GM19099 (cell line): ENCODE data around the gene HPCA.

Experiments
- POLR2A ChIP-seq: IDR thresholded peaks from 3 replicates; pipeline ENCODE4 v1.6.1; 2011; ENCODE audit warnings: low read depth; ENCODE audit not compliant: insufficient read length; ENCODE audit errors: extremely low read depth

Gene HPCA

DNA sequence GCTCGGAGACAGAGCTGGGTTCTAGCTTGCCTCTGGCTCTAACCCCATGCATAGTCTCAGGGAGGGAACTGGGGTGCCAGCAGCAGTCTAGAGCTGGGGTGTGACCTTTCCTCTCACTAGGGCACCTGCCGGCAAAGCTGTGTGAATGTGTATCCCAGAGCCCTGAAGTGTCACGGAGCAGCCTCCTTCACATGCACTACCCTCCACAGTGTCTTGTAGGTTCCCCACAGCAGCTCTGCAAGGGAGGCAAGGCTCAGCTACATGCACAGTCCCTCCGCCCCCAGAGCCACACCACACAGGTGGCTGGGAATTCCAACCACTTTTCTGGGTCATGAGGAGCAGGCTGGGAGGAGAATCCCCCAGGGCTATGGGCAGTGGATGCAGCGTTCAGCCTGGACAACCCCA lies 7.7 kb upstream of the HPCA start:
- no peak for TF ChIP-seq POLR2A

DNA sequence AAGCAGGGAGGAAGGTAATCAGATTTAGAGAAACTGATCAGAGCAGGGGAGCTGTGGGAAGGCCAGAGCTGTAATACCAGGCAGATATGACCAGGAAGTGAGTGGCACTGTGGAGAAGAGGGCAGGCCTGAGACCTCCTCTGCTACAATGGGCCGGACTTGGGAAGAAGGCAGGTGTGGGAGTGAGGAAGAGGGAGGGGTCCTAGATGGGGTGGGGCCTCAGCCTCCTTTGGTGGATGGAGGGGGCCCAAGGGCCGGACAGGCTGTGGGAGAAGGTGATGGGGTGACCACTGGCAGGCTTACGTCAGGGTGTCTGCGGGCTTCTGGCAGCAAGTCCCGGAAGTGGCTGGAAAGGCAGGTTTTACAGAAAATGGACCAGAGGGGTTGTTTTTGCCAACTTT lies 5.0 kb upstream of the HPCA start:
- TF ChIP-seq POLR2A, result no peak

GRCh38 chr1:32881871-32882850 lies 4.1 kb upstream of the HPCA start:
- no peak for TF ChIP-seq POLR2A

- TF ChIP-seq POLR2A, result no peak
These were observed 2.8 kb upstream of the HPCA start for GRCh38 chr1:32883338-32884031.

GRCh38 chr1:32884032-32884372 lies 2.3 kb upstream of the HPCA start:
- no peak for TF ChIP-seq POLR2A

DNA sequence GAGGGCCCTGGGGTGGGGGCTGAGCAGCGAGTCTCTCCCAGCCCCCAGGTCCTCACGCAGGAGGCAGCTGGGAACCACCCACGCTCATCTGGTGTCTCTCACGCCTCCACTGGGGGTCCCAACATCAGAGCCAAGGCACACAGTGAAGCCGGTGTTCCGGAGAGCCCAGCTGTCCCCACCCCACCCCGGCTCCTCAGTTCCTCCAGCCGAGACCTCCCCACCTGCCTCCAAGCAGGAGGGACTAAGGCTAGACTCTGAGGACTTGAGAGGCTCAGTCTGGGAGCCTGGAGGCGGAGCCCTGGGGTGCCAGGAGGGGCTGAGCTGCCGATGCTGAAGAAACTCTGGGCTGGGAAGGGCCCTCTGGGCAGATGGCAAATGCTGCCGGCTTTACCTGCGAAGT lies 1.6 kb upstream of the HPCA start:
- no peak for TF ChIP-seq POLR2A

GRCh38 chr1:32885676-32886003 lies 651 bp upstream of the HPCA start:
- no peak for TF ChIP-seq POLR2A

GRCh38 chr1:32886828-32887414 lies 630 bp downstream of the HPCA start:
- TF ChIP-seq POLR2A, result no peak

DNA sequence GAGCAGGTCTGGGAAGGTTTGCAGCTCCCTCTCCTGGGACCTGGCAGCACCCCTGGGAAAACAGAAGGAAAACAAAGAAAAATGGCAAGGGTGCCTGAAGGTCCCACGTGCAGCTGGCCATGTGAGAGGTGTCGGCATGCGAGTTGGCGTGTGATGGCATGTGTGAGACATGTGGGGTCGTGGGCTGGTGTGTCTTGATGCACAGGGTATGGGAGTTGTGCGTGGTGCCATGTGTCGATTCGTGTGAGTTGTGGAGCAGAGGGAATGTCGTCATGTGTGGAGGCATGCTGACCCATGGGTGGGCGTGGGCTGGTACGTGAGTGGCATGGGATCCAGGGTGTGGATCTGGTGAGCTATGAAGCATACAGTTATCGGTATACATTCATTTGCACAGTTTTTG lies 1.3 kb downstream of the HPCA start:
- TF ChIP-seq POLR2A, result no peak

DNA sequence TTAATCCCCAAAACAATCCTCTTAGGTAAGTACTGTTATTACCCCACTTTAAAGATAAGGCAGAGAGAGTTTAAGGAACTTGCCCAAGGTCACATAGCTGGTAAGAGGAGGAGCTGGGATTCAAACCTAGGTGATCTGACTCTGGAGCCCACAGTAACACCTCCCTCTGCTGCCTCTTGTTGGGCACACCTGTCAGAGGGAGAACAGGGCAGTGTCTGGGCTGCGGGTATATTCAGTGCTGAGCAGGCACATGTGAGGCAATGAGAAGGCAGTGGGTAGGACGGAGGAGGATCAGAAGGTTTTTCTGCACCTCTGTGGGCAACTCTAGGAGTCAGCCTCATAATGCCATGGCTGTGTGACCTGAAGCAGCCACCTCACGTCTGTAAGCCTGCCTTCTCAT lies 1.8 kb downstream of the HPCA start:
- TF ChIP-seq POLR2A, result no peak

DNA sequence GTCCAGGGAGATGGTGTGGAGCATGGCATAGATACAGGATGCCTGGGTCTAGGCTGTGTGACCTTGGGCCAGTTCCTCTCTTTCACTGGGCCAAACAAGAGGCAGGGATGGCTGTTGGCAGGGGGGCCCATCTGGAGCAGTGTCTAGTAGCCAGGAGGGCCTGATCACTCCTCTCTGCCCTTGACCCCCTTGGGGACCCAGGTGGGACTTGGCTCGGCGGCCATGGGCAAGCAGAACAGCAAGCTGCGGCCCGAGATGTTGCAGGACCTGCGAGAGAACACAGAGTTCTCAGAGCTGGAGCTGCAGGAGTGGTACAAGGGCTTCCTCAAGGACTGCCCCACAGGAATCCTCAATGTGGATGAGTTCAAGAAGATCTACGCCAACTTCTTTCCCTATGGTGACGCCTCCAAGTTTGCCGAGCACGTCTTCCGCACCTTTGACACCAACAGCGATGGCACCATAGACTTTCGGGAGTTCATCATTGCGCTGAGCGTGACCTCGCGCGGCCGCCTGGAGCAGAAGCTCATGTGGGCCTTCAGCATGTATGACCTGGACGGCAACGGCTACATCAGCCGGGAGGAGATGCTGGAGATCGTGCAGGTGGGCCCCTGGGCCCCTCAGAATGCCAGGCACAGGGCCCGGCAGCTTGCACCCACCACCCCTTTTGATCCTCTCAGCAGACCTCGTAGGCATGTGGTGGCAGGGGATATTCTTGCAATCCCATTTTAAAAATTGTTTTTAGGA lies 2.6 kb downstream of the HPCA start:
- TF ChIP-seq POLR2A, result no peak

DNA sequence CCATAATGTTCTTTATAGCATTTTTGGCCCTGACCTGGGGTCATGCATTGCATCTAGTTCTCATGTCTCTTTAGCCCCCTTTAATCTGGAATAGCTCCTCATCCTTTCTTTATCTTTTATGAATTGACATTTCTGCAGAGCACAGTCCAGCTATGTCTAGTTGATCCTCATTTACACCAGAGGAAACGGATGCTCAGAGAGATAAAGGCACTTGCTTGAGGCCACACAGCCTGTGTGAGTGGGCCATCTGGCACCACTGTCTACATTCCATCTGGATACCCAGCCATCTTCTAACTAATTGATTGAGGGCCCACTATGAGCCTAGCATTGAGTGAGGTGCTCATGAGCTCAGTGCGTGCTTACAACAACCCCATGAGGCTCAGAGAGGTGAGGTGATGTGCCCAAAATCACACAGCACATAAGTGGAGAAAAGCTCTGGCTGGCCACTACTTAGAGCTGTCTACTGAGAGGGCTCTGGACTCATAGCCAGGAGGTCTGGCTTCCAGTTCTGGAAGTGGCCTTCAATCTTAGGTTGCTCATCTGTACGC lies 3.5 kb downstream of the HPCA start:
- no peak for TF ChIP-seq POLR2A

- TF ChIP-seq POLR2A, result no peak
These were observed 4.4 kb downstream of the HPCA start for GRCh38 chr1:32890516-32891240.

DNA sequence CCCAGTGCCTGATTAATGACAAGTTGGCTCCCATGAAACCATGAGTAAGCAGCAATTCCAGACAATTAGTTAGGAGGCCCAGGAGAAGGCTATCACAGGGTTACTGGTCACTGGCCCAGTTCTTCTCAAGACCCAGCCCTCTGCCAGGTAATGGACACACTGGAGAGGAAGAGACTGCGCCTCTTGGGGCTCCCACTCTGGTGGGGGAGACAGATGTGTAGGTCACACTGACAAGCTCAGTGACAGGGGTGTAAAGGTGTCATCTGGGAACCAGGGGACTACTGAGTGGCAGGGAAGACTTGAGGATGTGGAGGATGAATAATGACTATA lies 4.9 kb downstream of the HPCA start:
- TF ChIP-seq POLR2A, result no peak
